SK-N-DZ (cell line): ENCODE measurements around the gene SVIL. TPM values are rescaled to one million over a fixed set of nuclear protein-coding genes. Genes with fewer than 3 reads are reported as not detected.
A peak's percentile ranks its signal among the peaks of the same experiment; 100 is the strongest.

Experiments
- DNase-seq: peaks from one replicate; pipeline ENCODE4 v3.0.0-alpha.2; 2015; ENCODE audit warnings: low spot score
- polyA plus RNA-seq, 2 experiments: library from polyadenylated mRNA; depleted of rRNA; stranded (reverse); fragments of >200 nt; gene quantifications; 2 replicates each; pipeline ENCODE4 v1.2.3, GENCODE V29; 2014

The SVIL gene
- polyA plus RNA-seq (2014; cell fraction: cytosol; rRNA removed) = 5.2 and 14.2 TPM in 2 replicates
- polyA plus RNA-seq (2014; cell fraction: nucleus; rRNA removed) = 7.2 and 14.2 TPM in 2 replicates

GRCh38 chr10:29634764-29635625 is at the start of gene SVIL:
SVIL (minus strand) TSS chr10:29634971; CDS start chr10:29555058, 79,913 bp downstream.
- no peak for DNase-seq

- DNase-seq = no peak
Measured at GRCh38 chr10:29681676-29682448, 47.1 kb upstream of the SVIL start.

GRCh38 chr10:29680091-29680490 is 45.3 kb upstream of the SVIL start:
- DNase-seq = peak; percentile 1

GRCh38 chr10:29676732-29677131 is 42.0 kb upstream of the SVIL start:
- no peak for DNase-seq

- no peak for DNase-seq
Measured at GRCh38 chr10:29675984-29676383, 41.2 kb upstream of the SVIL start.

- DNase-seq = no peak
Measured at GRCh38 chr10:29671968-29672367, 37.2 kb upstream of the SVIL start.

- DNase-seq = no peak
Measured at GRCh38 chr10:29671228-29671780, 36.5 kb upstream of the SVIL start.

GRCh38 chr10:29670761-29671160 is 36.0 kb upstream of the SVIL start:
- no peak for DNase-seq

GRCh38 chr10:29669149-29669548 is 34.4 kb upstream of the SVIL start:
- no peak for DNase-seq

- no peak for DNase-seq
Measured at GRCh38 chr10:29668628-29669027, 33.9 kb upstream of the SVIL start.

- DNase-seq = no peak
Measured at GRCh38 chr10:29667191-29667590, 32.4 kb upstream of the SVIL start.

GRCh38 chr10:29666201-29666600 is 31.4 kb upstream of the SVIL start:
- no peak for DNase-seq

GRCh38 chr10:29663718-29664117 is 28.9 kb upstream of the SVIL start:
- DNase-seq = no peak

- no peak for DNase-seq
Measured at GRCh38 chr10:29658984-29659965, 24.5 kb upstream of the SVIL start.

GRCh38 chr10:29657719-29658274 is 23.0 kb upstream of the SVIL start:
- no peak for DNase-seq

GRCh38 chr10:29656451-29656992 is 21.8 kb upstream of the SVIL start:
- no peak for DNase-seq

- DNase-seq = no peak
Measured at GRCh38 chr10:29652192-29652591, 17.4 kb upstream of the SVIL start.

- DNase-seq = no peak
Measured at GRCh38 chr10:29651767-29652166, 17.0 kb upstream of the SVIL start.

- DNase-seq = no peak
Measured at GRCh38 chr10:29650552-29650944, 15.8 kb upstream of the SVIL start.
